Fibroblast of gingiva (primary cell): ENCODE measurements around the gene SPART.

Experiments used
- DNase-seq: peaks from one replicate; pipeline ENCODE4 v3.0.0-alpha.2; 2011; ENCODE audit warnings: low read depth

SPART gene, protein sequence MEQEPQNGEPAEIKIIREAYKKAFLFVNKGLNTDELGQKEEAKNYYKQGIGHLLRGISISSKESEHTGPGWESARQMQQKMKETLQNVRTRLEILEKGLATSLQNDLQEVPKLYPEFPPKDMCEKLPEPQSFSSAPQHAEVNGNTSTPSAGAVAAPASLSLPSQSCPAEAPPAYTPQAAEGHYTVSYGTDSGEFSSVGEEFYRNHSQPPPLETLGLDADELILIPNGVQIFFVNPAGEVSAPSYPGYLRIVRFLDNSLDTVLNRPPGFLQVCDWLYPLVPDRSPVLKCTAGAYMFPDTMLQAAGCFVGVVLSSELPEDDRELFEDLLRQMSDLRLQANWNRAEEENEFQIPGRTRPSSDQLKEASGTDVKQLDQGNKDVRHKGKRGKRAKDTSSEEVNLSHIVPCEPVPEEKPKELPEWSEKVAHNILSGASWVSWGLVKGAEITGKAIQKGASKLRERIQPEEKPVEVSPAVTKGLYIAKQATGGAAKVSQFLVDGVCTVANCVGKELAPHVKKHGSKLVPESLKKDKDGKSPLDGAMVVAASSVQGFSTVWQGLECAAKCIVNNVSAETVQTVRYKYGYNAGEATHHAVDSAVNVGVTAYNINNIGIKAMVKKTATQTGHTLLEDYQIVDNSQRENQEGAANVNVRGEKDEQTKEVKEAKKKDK

DNA sequence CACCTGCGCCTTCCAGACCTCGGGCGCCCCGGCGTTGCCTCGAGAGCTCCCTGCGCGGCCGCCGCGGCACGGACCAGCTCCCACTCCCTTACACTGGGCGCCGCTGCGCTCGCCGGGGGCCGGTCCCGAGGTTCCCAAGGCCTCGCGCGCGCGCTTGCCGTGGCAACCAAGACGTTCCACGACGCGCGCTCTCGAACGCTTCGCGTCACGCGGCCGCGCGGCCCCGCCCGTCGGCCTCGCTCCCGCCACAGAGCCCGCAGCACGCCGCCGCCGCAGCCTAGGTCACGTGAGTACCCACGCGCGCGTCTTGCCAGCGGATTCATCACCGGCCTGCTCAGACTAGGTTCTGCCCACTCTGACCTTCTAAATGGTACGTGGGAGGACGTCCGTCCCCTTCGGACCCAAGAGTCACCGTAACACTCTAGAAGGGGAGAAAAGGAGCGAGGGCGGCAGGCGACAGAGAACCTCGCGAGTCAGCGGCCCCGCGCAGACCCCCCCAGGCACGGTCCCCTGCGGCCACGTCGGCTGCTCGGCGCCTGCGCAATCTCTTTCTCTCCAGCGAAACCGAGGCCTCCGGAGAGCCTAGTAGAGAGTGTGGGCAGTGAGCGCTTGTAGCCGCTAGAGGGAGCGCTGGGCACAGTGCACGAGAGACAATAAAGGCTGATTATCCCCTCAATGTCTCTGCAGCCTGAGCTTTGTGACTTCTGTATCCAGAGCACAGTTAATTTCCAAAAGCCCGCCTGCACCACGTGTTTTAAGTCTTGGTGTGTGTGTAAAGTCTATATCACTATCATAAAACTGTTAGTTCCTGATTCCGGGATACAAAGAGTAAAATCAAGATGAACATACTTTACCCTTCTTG lies at the start of gene SPART:
Gene SPART (minus strand): TSS at position 173 of the 862 bp plus-strand sequence. CDS start 10,564 bp downstream, outside the sequence.
- peak; percentile 94 for DNase-seq

DNA sequence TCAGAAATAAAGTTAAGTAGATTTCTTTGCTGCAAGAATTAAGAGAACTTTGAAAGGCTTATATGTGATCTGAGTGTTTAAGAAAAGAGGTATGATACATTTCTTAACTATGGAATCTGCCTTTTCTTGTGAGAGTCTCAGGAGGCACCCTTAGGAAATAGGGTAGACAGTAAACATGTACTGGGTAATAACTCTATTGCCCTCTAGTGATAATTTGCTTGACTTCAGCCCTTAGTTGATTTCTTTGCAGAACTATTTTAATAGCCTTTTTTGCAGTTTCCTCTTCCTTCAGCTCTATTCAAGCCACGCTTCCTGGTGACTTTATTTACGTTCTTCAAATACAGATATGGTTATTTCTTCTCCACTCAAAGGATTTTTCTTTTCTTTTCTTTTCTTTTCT lies 49.1 kb upstream of the SPART start:
- DNase-seq: peak; percentile 72

DNA sequence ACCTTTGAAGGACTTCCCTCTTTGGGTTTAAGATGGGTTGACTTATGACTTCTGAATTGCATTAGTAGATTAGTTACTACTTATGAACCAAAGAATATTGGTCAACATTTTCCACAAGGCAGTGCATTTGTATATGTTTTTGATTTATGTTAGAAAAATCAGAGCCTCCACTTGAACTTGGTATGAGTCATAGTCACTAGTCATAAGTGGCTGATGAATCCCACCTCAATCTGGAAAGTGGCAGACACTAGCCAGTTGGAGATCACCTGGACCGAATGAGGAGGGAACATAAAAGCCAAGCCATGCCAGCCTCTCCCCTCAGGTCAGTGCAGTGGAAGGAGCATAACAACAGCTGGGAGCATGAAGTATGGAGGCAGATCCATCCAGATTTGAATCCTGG lies 39.3 kb upstream of the SPART start:
- no peak for DNase-seq

DNA sequence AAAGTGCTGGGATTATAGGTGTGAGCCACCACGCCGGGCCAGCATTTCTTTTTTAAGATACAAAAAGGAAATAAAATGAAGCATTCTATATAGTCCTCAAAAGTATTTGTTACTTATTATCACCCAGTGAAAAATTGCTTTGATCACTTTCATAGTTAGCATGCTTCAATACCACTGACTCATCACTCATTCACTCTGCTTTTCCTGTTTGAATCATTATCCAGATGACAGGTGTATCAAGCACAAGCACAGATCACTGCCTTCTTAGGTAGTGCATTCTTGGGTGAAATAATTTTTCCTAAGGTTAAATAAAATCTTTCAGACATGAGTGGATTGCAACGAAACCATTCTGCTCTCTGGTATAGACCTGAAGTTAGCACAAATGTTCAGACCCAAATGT lies 35.8 kb upstream of the SPART start:
- DNase-seq: no peak

DNA sequence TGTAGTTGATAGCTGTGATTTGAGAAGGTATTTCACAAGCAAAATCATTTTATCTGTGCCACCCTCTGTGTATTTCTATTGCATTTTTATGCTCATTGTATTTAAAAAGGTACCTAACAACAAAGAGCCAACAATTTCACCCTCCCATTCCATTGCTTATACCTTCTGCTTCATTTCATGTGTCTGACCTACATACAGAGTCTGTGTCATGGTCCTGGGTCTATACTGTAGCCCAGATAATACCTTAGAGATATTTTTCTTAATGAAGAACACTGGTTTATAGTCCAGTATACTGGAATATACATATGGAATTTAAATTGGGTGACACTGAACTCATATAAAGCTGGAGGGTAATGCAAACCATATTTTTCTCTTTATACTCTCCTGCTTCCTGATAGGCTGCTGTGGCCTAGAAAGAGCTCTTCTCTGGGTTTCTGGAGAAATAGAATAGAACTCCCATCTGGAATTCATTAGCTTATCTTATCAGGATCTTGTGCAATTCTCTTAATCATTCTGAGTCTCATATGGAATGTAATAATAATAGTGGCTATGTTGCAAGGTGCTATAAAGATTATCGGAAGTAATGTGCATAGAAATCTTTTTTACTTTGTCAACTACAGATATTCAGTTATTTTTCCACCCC lies 31.8 kb upstream of the SPART start:
- no peak for DNase-seq

DNA sequence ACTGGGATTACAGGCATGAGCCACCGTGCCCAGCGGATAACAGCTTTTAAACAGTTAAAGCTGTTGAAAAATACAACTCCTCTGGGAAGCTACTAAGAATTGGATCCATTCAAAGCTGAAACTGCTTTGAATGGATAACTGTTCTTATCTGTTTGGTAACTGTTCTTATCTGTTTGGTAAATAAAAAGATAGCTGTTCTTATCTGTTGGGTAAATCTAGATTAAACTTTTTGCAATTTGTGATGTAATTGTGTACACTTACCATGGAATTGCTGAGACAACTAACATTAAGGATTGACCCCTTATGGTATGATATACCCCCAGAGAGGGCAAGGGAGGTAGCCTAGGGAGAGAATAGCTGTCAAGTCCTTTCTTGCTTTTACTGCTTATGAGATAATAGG lies 27.9 kb upstream of the SPART start:
- DNase-seq: no peak

DNA sequence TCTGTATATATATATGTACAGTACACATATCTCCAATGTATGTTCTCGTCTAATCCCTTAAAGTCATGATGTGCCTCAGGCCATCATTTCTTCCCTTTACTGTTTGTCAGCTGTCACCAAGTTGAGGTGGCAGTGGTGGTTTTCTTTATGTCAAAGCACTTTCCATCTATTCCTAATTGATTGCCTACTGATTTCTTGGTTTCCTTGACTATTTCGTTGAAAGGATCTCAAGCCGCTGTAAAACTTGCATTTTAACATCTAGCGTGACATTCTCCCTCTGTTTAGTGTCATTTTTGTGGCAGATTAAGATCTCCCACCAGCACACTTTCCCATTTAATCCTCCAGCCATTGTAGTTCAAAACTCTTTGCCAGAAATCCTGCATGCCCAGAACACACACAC lies 25.0 kb upstream of the SPART start:
- DNase-seq: no peak

DNA sequence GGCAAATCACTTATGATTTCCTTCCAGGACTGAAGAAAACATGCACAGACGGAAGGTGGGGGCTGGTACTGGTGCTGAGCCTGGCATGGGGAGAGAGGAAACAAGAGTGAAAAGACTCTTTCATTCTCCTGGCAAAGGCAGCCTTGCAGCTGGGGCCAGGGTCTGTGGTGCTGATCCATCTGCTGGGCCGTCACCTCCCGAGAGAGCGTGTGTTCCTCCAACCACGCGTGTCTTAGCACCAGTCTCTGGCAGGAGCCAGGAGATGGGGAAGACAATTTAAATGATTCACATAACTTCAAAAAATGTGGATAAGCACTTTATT lies 23.9 kb upstream of the SPART start:
- no peak for DNase-seq

DNA sequence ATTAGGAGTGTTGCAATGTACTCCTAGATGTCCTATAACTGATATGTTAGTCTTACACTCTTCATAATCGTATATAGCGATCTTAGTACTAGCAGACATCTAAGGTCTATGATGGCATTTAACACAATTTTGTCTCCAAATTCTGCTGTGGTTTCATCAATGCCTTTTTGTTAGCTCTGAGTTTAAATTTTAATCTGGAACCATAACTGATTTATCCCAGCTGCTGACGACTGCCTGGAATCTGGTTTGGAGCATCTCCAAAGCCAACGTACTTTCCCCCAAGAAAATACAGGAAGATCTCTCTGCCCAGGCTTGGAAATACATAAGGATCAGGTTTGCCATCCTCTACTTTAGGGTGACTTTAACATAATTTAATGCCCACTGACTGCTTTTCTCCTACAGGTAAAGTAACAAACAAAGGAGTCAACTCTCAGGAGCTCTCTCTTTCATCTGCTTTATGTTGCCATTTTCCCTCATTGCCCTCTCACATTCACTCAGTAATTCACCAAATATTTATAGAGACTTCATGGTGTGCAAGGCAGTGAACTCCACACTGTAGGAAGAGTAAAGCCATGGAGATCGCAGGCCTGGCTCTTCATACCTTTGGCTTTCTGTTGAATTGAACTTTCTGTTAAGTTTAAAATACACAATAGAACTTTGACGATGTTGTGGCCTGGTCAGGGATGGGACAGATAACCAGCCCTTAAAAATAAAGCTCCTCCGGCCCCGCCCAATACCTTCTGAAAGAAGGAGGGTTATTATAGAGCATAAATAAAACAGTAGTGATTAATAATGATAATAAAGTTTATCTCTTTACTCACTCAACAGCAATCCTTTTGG lies 23.3 kb upstream of the SPART start:
- DNase-seq: peak; percentile 43

DNA sequence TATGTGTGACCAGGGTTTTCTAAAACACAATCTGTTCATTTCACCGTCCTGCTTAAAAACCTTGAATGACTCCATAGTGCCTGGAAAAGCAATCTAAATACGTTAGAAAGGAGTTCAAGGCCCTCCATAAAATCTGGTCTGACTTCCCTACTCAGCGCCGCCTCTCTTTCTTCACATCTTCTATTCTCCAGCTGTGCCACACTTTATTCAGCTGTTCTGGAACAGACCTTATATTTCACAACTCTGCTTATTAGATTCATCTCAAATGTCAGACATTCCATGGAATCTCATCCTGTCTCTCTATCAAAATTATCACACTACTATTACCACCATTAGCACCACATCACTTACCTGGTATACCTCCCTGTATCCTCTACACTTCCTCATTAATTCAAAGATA lies 19.8 kb upstream of the SPART start:
- DNase-seq: peak; percentile 23

DNA sequence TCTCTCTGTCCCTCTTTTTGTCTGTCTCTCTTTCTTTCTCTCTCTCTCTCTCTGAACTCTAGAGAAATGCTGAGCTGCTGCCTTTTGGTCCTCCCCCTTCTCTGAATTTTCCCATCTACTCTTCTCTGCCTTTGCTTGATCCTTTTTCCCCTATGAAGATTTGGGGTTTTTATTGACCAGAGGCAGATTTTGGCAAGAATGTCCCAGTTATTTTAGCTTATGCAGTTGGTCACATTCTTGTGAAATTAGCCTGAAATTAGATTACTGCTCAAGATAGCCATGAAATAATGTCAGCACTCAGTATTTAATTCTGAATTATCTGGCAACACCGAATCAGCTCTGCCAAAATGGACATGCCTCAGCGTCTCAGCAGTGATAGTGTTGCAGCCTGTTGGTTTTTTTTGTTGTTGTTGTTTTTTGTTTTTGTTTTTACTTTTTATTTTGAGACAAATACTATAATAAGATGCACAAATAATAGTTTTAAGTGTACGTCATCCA lies 17.2 kb upstream of the SPART start:
- DNase-seq: no peak

DNA sequence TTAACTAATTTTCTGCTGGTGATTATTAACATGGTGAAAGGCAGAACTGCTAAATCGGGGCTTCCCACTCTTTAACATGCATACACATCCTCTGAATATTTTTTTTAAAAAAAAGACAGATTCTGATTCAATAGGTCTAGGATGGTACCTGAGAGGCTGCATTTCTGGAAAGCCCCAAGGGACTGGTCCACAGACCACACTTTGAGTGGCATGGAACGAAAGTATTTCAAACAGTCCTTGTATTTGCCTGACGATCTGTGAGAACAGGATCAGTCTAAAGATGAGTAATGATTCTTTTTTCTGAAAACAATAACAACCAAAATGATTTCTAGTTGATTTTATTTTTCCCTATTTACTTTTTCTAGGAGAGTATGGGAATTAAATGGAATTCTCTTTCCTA lies 16.7 kb upstream of the SPART start:
- DNase-seq: no peak

DNA sequence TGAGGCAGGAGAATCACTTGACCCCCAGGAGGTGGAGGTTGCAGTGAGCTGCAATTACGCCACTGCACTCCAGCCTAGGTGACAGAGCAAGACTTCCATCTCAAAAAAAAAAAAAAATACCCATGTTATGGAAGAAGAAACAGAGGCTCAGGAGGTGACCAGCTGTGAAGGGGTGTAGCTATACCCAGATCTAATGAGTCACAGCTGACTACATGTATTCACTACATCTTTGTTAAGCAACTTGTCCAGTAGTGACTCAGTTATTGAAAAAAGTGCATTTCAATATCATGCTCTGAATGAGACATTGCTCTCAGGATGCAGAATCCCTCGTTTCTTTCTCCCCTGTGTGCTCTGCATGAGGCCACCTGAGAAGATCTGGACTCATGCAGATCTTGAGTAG lies 16.1 kb upstream of the SPART start:
- peak; percentile 68 for DNase-seq

DNA sequence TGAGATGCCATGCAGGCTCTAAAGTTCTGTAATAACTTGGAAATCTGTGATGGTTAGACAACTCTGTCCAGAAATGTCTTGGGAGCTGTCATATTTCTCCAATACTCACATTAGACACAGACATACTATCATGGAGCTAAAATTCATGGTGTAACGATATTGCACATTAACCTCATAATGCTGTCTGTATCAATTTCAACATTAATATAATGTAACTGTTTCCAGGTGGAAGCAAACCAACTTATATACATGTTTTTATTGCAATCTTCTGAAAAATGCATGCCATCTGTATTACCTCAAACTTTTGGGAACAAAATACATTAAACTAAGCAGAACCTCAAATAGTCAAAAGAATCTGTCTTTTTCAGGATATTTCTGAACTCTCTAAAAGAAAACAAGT lies 14.7 kb upstream of the SPART start:
- peak; percentile 17 for DNase-seq

DNA sequence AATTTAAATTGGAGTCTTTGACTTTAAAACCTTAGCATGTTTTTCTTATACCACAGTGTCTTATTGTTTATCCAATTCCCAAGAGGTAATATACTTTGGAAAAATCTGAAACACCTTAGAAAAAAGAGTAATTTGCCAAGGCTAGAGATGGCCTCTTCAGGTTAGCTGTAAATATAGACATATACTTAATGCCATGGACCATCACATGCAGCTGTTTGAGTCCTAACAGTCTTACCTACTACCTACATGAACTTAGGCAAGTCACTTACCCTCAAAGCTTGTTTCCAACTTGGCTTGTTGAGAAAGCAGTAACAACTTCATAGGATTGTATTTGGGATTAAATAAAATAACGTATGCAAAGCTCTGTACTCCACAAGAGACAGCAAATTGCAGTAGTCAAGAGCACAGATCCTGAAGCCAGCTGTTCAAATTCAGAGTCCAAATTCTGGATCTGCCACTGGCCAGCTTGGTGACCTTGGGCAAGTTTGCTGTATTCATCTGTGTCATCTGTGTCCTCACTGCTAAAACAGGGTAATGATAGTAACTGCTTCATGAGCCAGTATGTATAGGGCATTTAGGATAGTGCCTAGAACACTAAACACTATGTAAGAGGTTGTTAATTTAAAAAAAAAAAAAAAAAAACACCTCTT lies 13.2 kb upstream of the SPART start:
- no peak for DNase-seq

DNA sequence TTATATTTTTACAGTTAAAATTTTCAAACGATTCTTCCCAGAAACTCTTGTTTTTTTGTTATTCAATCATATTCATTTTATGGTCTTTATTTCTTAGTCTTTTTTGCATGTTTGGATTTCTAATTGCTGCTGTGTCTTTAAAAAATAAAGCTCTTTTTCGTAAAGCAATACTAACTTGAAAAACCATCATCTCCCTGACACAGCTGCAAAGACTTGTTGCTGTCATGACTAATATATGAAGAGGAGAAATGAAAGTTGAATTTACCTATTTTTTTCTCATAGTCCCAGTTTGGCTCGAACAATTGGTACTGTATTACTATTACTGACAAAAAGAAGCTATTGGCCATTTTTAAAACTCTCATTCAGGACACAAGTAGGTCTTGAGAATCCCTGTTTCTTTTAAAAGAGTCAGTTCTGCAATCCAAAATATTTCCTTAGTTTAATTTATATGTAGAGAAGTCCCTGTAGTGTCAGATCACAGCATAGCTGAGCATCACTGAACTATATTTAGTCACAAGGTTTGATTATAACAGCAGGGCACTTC lies 12.1 kb upstream of the SPART start:
- no peak for DNase-seq

DNA sequence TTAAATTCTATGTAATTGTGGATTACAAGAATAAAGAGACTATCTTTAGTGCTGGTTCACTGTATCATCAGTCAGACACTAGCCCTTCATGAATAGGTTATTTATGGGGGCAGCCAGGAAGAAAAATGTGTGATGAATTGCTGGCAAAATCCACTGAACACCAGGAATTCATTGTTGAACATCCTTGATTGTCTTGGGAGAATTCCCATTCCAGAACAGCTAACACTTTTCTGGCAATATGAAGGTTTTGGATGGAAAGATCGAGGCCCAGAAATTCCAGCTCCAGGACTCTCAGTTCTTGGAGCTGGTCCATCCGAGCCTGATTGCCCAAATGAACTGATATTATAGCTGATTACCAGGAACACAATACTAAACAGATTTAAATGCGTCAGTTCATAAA lies 11.5 kb upstream of the SPART start:
- peak; percentile 67 for DNase-seq

DNA sequence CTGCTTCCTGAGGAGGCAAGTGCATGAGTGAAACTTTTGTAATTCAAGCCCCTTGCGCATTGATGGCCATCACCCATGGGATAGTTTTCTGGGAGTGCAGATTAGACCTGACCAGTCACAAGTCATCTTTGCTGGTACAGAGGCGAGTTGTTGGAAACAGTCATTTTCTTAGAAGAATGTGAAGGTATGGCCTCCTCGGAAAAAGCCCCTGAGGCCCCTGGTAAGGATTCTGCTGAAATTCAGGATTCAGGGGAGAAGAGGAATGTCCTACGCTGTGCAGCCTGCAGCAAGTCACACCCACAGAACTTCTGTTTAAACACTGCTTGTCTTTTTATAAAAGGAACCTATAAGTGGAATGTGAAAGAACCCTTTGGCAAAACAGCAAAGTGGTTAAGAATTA lies 11.0 kb upstream of the SPART start:
- no peak for DNase-seq

DNA sequence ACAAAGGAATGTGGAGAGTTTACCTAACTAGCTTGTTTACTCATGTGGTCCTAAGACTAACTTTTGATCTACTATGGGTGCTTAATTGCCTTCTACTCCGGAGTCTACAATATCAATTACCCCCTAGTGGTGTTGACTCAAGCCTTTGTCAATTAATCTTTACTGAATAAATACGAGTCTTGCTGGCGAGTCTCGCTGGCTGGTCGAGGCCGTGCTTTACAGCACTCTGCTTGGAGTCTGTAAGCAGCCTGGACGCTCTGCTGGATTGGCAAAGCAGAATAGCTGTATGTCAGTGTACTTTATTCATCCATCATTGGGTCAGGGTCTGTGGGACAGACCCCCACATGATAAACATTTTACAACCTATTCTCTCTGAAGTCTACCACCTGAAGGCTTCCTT lies 9.9 kb upstream of the SPART start:
- no peak for DNase-seq

DNA sequence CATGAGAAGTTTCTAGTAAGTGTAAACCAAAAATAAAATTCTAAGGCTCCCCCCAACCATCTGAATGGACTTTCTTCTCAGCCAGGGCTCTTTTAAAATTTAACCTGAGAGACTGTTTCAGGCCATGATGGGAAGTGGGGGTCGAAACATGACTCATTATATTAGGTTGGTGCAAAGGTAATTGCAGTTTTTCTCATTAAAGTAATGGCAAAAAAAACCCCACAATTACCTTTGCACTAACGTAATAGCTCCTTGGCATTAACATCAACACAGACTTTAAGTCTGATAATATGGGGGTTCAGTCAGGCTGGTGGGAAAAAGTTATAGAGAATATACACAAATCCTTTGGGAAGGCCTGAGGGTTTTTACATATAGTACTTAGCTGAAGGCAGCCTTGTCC lies 9.4 kb upstream of the SPART start:
- DNase-seq: no peak
